NB4 (cell line): ENCODE data around the gene UBR7.

Experiments used
- DNase-seq: peaks from one replicate; pipeline ENCODE4 v3.0.0; 2010; ENCODE audit warnings: low read depth
- H3K4me3 ChIP-seq: one replicate; pipeline ENCODE4 v1.5.1; 2011; ENCODE audit warnings: mild to moderate bottlenecking, low read depth, low read length, moderate library complexity
- CTCF ChIP-seq: IDR thresholded peaks from one replicate; pipeline ENCODE4 v1.5.1; 2012; ENCODE audit warnings: low read depth, low read length
- MAX ChIP-seq: IDR thresholded peaks from 2 replicates; pipeline ENCODE4 v1.6.1; 2011; ENCODE audit warnings: low read depth, low read length
- MYC ChIP-seq: IDR thresholded peaks from 2 replicates; pipeline ENCODE4 v1.6.1; 2011; ENCODE audit warnings: low read depth, low read length
- POLR2A ChIP-seq: IDR thresholded peaks from 2 replicates; pipeline ENCODE4 v1.6.1; 2011; ENCODE audit warnings: mild to moderate bottlenecking; ENCODE audit not compliant: insufficient read length; ENCODE audit errors: extremely low read depth

The UBR7 gene

GRCh38 chr14:93276031-93276716 lies 69.1 kb downstream of the UBR7 start:
- no peak for DNase-seq
- no peak for TF ChIP-seq MYC
- TF ChIP-seq CTCF = no peak
- no peak for TF ChIP-seq POLR2A
- TF ChIP-seq MAX = no peak
- H3K4me3 ChIP-seq = no peak overlapping the region
